GM18520 (cell line): Measurements from ENCODE around the gene MORN5.
"Not testable (repeated sequence)": the region's sequence is repeated elsewhere in the genome, so short reads cannot be mapped to it uniquely, and the experiment has no call there.

Experiments
- ATAC-seq: cut with Tn5 transposase; IDR thresholded peaks from one replicate; pipeline ENCODE4 v1.9.1; 2021; ENCODE audit not compliant: unreplicated experiment

The MORN5 gene

DNA sequence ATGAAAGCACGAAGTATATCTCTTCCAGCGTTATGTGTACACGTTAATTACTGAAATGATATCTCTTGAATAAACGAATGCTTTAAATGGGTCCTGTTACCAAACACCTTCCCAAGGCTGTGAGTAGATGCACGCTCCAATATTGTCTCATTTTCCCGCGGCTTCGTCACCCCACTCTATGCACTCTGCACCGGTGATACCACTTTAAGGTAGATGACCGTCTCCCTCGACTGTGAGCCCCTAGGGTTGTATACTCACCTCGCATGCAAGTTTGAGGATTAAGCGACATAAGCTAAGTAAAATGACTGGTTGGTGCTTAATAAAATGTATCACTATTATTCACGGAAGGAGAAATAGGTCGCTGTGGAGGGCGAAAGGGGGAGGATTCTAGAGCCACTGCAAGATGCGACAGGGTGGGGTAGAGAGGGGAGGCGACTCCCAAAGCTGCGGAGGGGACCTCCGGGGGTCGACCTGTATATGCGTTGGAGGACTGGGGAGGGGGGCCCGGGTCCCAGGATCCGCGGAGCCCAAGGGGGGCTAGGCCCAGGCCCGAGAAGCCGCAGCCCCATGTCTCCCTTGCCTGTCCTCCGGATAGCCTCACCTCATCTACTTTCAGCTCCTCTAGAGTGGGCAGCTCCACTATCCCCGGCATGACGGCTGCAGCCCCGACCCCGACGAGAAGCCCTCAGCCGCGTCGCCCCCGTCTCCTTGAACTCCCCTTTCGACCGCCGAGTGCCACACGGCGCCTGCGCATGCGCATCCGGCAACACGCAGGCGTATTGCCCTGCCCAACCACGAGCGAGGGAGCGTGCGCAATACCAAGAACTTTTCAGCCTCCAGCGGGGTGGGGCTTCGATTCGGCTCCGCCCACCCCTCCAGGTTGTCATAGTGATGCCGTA is at the start of gene MORN5, which contains the start of gene NDUFA8:
Gene MORN5, plus strand, starts transcription at position 883 of the 899 bp plus-strand sequence. CDS start 65 bp downstream, outside the sequence.
Gene NDUFA8, minus strand, starts transcription at position 754 of the 899 bp plus-strand sequence. Its CDS starts 102 bp downstream, at position 652.
- peak; percentile 90 for ATAC-seq

DNA sequence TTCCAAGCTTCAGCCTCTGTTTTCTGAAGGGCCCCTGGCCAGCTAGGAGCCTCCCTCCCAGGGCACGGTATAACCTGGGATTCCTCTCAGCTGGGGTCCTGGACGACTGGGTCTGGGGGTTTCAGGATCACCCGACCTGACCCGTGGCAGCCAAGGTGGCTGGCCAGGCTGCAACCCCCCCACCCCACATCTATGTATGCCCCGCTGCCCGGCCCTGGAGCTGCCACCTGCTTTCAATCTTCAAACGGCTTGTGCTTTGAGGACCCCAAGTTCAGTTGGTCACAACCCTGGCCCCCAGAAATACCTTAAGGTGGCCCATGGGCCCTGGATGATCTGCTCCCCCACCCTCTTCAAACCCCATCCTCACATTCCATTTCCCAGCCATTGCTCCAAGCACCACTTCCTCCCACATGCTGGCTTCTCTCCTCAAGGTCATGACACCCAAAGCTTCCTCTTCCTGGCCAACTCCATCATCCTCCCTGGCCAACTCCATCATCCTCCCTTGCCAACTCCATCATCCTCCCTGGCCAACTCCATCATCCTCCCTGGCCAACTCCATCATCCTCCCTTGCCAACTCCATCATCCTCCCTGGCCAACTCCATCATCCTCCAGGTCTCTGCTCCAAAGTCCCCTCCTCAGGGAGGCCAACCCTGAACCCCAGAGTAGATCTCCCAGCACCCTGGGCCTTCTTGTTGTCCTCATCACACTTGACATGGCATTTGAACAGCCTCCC is 49.4 kb upstream of the MORN5 start:
- no peak for ATAC-seq

DNA sequence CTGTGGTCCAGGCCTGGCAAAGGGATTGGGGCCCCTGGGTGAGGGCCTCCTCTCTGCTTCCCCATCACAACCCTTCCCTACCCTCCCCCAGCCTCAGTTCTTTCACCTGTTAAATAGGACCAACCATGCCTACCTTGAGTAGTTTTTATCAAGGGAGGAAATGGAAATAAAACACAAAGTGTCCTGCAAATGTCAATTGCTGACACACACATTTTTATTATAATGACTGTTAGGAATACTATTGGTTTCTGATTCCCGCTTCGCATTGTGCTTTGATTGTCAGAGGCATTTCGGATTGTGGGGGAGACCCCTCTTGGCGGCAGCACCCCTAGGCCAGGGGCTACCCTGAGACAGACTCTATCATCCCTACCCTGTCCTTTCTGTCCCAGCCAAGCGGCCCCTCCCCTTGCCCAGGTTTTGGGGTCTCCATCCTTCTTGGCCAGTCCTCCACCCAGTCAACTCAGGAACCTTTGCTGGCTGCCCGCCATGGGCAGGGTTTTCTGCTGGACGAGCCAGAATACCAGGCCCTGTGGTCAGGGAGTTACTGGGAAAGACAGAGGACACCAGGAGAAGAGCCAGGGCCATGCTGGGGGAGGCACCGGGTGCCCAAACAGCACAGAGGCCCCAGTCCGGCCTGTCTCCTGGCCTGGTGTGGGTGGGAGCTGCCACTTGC is 48.2 kb upstream of the MORN5 start:
- no peak for ATAC-seq

DNA sequence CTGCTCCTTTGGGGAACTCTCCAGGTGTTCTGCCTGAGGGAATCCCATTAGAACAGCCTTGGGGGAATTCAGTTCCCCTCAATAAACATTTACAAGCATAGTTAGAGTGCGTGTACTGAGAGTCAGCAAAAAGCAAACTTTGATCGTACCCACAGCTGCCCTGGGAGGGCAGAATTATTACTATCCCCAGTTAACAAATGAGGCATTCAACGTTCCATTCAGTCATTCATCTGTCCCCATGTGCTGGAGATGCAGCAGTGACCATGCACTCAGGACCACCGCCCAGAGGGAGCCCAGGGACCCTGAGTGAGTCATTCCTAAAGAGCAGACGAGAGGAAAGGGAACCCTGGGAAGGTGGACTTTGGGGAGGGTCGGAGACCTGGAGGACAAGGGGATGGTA is 47.5 kb upstream of the MORN5 start:
- no peak for ATAC-seq

DNA sequence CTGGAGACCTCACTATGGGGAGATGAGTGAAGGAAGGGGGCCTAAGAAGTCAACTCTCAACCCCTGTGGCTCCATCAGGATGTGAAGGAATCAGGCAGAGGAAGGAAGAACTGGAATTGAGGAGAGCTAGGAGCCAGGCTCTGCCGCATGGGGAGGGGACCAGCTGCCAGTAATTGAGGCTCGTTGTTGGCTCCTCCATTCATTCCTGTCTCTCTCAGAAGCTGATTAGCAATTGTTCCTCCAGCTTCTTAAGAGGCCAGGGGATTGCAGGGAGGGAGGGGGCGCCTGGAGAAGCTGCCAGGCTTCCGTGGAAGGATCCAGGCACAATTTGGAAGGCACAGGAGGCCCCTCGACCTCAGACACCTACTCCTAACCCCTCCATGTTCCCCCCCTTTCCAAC is 46.1 kb upstream of the MORN5 start:
- no peak for ATAC-seq

DNA sequence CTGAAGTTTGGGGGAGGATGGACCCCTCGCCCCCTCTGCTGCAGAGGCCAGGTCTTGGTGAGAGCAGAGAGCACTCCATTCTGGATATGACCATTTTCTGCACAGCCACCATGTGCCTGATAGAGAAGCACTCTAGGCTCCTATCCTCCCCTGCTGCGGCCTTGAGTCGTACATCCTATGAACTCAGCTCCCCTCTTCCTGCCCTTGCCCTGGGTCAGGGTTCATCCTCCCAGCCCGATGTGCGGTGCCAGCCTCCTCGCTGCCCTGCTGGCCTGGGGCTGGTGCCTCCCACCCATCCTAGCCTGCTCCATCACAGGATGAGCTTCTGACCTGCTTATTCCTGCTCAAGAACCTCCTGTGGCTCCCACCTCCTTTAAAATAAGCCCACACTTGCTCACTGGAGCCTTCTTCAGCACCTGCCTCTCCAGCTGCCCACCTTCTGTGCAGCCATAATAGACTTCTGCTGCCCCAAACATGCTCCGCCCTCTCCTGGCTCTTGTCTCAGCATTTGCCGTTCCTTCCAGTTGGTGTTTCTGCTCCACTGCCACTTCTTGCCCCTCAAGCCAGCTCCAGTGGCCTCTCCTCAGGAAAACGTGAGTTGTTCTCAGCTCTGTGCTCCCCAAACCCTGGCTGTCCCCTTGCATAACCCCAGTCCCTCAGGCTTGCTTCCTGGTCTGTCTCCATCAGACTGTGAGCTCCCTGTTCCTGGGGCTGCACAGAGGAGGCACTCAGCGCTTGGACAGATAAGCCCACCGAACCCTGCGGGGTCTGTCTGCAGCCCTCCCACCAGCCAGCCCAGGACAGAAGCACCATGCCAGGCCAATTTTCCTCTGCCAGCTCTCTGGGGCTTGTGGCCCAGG is 44.3 kb upstream of the MORN5 start:
- no peak for ATAC-seq

DNA sequence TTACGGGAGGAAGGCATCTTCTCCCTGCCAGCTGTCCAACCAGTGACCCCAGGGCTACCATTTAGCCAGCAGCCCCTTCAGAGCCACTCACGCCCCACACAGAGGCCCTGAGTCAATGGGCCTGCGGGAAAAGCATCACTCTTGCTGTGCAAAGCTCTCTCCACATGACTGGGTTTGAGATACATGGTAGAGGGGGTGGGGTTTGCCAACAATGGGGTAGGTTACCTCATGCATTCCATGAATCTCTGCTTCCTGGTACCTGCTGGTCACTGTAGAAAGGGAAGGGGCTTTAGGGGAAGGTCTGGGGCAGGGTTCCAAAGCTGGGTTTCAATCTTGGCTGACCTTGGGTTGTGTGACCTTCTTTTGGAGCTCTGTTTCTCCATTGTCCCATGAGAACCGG is 43.7 kb upstream of the MORN5 start:
- no peak for ATAC-seq

DNA sequence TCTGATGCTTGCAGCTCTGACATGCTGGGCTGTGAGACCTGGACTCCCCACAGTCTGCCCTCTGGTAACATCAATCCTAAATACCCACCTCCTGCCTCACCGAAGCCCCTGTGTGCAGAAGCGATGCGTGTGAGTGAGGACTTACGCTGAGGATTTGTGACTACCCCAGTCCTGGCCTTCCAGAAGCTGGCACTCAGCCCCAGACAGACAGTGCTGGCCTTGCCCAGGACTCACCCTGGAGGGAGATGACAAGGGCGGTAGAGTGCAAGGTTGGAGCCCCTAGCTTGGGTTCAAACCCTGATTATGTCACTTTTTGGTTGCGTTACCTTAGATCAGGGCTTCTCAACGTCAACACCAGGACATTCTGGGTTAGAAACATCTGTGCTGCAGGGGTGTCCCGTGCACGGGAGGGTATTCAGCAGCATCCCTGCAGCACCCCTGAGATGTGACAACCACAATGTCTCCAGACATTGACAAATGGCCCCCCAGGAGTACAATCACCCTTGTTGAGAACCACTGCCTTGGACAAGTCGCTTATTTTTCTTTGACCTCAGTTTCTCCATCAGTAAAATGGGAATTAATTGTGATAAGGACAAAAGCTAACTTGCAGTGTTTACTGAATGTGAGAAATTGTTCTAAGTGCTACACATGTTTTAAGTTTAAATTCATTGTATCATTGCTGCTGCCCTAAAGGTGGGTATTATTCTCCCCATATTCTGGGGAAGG is 43.1 kb upstream of the MORN5 start:
- no peak for ATAC-seq

DNA sequence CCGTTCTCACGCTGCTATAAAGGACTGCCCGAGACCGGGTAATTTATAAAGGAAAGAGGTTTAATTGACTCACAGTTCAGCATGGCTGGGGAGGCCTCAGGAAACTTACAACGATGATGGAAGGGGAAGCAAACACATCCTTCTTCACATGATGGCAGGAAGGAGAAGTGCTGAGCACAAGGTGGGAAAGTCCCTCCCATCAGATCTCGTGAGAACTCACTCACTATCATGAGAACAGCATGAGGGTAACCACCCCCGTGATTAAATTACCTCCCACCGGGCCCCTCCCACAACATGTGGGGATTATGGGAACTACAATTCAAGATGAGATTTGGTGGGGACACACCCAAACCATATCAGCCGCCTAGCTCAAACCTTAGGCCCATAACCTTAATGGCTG is 42.5 kb upstream of the MORN5 start:
- ATAC-seq = not testable (repeated sequence)

DNA sequence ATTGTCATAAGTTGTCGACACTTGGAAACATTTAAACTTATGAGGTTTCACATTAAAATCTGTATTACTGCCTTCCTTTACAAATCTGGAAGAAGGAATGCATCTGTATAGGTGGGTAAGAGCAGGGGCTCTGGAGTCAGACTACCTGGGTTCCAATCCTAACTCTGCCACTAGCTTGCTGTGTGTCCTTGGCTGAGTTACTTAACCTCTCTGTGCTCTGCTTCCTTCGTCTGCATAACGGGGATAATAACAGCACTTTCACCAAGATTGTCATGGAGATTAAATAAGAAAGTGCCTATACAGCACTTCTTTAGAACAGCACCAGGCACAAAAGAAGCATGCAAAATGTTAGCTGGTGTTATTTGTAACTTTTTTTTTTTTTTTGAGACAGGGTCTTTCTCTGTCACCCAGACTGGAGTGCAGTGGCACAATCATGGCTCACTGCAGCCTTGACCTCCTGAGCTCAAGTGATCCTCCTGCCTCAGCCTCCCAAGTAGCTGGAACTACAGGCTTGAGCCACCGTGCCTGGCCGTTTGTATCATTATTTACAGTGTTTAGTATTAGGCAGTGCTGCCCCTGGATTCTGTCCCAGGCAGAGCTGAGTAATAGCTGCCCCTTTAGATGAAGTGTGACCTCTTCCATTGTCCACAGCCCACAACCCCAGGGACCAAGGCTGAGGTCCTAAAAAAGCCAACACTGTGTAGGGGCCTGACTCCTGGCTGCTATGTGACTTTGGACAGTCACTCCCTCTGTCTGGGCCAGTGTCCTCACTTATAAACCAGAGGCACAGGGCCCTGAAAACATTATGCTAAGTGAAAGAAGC is 41.2 kb upstream of the MORN5 start:
- ATAC-seq = no peak

DNA sequence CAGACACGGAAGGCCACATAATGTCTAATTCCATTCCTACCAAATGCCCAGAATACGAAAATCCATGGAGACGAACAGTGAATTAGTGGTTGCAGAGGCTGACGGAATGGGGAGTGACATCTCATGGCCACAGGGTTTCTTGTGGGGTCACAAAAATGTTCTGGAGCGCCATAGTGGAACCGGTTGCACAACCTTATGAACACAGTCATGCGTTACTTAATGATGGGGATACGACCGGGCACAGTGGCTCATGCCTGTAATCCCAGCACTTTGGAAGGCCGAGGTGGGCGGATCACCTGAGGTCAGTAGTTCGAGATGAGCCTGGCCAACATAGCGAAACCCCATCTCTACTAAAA is 40.6 kb upstream of the MORN5 start:
- ATAC-seq = no peak

DNA sequence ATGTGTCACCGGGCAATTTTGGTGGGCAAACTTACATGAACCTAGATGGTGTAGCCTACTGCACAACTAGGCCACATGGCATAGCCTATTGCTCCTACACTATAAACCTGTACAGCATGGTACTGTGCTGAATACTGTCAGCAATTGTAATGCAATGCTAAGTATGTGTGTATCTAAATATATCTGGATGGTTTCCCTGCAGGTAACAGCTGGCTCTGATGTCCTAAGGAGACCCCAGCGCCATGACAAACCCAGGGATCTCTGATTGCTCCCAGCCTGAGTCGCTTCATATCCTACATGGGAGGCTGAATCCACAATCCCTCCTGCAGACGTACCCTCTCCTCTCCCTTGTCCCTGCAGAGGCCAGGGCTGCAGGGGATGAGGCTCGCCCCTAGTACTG is 40.0 kb upstream of the MORN5 start:
- ATAC-seq = no peak

DNA sequence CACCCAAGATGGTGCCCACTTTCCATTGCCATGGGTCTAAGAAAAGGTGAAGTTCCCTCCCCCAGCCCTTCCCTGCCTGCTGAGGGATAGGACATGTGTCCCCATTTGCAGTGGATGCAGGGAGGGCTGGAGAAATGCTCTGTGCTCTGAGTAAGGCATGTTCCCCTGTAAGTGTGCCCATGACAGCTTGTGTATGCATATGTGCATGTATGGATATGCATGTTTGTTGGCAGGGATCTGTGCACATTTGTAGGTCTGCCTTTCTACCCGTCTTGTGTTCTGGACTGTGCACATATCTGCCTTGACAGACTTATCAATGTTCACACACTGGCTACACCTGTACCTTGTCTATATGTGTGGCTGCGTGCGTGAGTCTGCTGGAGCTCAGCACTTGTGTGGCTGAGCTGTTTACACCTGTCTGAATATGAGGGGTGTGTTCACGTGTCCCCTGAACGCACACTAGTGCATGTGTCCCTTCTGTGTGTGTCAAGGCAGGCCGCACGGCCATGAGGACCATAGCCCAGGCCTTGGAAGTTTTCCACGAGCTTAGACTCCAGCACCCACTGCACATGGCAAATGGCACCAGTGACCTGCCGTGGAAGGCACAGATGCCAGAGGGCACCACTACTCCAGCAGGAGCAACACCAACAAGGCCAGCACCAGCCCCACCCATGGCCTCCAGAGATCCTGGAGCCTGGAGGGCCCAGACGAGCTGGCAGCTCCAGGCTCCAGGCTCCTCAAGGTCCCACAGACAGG is 39.2 kb upstream of the MORN5 start:
- no peak for ATAC-seq

DNA sequence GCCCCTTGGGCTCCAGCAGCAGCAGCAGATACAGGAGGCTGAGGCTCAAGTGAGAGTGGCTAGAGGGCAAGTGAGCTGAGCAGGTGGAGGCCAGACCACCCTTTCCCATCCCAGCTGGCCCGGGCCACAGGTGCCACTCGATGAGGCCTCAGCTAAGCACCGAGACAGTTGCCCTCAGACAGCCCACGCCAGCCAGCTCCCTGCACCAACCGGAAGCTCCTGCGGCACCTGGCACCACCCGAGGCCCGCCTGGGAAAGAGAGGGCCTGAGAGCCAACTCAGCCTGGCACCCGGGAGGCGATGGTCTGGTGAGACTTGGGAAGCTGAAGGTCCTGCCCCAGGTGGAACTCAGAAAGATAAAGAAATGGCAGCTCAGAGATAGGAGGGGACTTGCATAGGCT is 38.3 kb upstream of the MORN5 start:
- ATAC-seq = no peak

DNA sequence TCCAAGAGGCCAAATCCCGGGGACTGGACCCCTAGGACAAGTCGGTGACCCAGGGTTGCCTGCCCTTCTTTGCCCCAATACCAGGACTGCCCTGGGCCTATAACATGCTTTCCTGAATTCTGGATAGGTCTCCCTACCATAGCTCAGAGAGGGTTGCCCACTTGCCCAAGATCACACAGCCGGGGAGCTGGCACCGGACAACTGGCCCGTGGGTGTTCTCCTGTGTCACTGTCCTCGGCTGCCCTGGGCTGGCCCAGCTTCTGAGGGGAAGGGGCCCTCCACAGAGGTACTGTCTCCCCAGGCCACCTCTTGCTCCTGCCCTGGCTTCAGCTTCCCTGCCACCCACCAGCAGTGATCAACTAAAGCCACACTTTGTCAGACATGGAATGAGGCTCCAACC is 37.8 kb upstream of the MORN5 start:
- ATAC-seq = no peak

DNA sequence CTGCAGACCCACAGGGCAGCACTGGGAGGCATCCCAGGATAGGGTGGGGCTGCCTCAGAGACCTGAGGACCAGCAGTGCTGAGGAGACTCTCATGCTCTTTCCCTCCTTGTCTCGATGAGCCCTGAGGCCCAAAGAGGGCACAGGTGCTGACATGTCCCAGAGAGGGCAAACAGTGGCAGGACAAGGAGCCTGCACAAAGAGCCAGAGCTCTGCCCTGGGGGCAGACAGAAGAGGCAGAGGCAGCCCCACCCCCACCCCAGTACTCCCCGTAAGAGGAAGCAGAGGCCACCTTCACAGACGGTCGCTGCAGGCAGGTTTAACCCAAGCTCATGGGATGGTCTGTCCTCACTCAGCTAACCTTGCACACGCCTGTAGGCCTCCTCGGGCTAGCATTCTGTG is 37.2 kb upstream of the MORN5 start:
- ATAC-seq = no peak

DNA sequence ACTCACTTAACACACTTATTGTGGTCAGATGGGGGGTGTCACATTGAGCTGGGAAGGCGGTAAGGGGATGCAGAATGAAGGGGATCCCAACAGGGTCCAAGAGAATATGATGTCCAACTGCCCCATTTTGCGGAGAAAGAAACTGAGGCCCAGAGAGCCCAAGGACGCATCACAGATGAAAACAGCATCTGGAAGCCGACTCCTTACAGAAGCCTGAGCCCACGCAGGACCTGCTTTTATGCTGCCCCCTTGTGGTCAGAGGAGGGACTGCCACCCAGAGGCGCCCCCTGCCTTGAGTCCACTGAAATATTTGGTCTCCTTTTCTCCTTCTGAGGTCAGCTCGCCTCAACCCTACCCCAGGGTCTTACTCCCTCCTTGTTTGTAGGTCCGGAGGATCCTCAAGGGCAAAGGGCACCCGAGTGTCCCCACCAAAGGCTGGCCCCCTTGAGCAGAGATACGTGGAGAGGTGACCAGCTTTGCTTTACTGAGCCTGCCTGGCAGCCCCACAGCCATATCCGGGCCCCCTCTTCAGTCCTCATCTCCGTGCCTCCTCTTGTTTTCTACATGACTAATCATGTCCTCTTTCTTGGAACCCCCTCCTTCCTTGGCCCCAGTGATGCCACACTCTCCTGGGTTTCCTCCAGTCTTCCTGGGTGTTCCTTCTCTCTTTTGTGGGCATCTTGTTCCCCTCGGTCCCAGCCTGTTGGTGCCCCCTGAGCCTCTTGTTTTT is 36.6 kb upstream of the MORN5 start:
- no peak for ATAC-seq

DNA sequence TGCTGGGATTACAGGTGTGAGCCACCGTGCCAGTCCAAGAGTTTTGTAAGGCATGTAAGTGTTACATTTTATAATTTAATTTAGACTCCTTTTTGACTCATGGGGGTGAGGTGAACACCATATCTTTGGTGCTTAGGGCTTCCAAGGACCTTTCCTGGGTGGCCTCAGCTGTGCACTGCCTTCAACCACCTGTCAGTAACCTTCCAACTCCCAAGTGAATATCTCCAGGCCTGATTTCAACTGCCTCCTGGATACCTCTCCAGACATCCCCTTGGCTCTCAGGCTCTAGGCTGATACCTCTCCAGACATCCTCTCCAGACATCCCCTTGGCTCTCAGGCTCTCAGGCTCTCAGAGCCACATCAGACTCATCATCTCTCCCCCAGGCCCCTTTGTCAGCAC is 35.7 kb upstream of the MORN5 start:
- no peak for ATAC-seq
